Breast epithelium (tissue), 4 donors: ENCODE measurements around the gene NEDD4L. TPM values are rescaled to one million over a fixed set of nuclear protein-coding genes. Genes with fewer than 3 reads are reported as not detected.

Source experiments
- DNase-seq, 2 donors: peaks; one replicate each; pipeline ENCODE4 v3.0.0-alpha.2; 2019; ENCODE audit warnings: low spot score in 2 of 2
- H3K27ac ChIP-seq, 2 donors: fragments of 200-600 bp; sonication (generic) in 1 of 2; one replicate each; pipeline ENCODE4 v1.5.1; 2016 to 2019; ENCODE audit warnings: mild to moderate bottlenecking in 1 of 2
- H3K27me3 ChIP-seq, 2 donors: fragments of 200-600 bp; sonication (generic) in 1 of 2; one replicate each; pipeline versions ENCODE4 v1.5.1 to v1.6.0; 2017 to 2019; ENCODE audit warnings: control low read depth in 1 of 2, mild to moderate bottlenecking in 1 of 2
- H3K36me3 ChIP-seq: fragments of 200-600 bp; one replicate; pipeline ENCODE4 v1.5.1; 2019
- H3K4me1 ChIP-seq, 2 donors: fragments of 200-600 bp; sonication (generic); one replicate each; pipeline ENCODE4 v1.5.1; 2016 to 2019; ENCODE audit warnings: control low read depth in 1 of 2
- H3K4me3 ChIP-seq, 3 donors: fragments of 200-600 bp; sonication (generic); 1 replicate in 2 of 3; 2 replicates in 1 of 3; pipeline ENCODE4 v1.5.1; 2016 to 2019; ENCODE audit warnings: mild to moderate bottlenecking in 3 of 3, moderate library complexity in 2 of 3
- H3K9me3 ChIP-seq, 2 donors: fragments of 200-600 bp; sonication (generic) in 1 of 2; one replicate each; pipeline ENCODE4 v1.5.1; 2016 to 2019; ENCODE audit warnings: control low read depth in 1 of 2
- POLR2A ChIP-seq: fragments of 450-650 bp; IDR thresholded peaks from one replicate; pipeline ENCODE4 v1.6.1; 2016; ENCODE audit warnings: antibody characterized with exemption, mild to moderate bottlenecking, moderate library complexity
- POLR2AphosphoS5 ChIP-seq, 3 donors: sonication (generic); formaldehyde crosslinking; IDR thresholded peaks; one replicate each; pipeline ENCODE4 v1.6.1; 2017; ENCODE audit warnings: antibody characterized with exemption in 3 of 3
- intact Hi-C: fragments of 100-400 bp; cut with DNase I; formaldehyde crosslinking; loops from one replicate; pipeline ENCODE4 v1.15.1; 2023; ENCODE audit warnings: low total_unique reads
- total RNA-seq, 3 donors: library from RNA; depleted of rRNA; stranded (reverse); fragments of >200 nt; gene quantifications; one replicate each; pipeline ENCODE4 v1.1.0, GENCODE V29; 2016
- TF ChIP-seq, protein P1 (sequence below), 3 donors: fragments of 450-650 bp; IDR thresholded peaks; one replicate each; pipeline ENCODE4 v1.5.1; 2016 to 2017; ENCODE audit warnings: antibody characterized with exemption in 3 of 3, mild to moderate bottlenecking in 3 of 3, moderate library complexity in 3 of 3

NEDD4L gene
- total RNA-seq, 3 donors from 2014 or later = 26.2 to 162 (median 106) TPM

DNA sequence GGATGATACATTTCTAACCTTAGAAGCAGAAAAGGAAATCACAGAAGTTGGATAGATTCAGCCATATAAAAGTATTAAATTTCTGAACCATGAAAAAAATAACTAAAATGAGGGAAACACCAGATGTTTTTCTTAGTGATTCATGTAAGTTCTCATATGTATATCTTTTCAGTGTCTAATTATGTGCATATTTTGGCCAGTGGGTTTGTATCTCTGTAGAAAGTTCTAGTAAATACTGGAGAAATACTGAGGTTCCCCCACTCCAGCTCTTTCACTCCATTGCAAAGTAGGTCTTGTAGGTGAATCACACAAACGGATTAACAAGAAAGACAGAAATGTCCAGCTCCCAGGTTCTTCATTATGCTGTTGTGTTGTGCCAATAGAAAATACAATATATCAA is 222.3 kb downstream of the NEDD4L start:
- intact Hi-C loops = no loop called here
- TF ChIP-seq, protein P1, sequence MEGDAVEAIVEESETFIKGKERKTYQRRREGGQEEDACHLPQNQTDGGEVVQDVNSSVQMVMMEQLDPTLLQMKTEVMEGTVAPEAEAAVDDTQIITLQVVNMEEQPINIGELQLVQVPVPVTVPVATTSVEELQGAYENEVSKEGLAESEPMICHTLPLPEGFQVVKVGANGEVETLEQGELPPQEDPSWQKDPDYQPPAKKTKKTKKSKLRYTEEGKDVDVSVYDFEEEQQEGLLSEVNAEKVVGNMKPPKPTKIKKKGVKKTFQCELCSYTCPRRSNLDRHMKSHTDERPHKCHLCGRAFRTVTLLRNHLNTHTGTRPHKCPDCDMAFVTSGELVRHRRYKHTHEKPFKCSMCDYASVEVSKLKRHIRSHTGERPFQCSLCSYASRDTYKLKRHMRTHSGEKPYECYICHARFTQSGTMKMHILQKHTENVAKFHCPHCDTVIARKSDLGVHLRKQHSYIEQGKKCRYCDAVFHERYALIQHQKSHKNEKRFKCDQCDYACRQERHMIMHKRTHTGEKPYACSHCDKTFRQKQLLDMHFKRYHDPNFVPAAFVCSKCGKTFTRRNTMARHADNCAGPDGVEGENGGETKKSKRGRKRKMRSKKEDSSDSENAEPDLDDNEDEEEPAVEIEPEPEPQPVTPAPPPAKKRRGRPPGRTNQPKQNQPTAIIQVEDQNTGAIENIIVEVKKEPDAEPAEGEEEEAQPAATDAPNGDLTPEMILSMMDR (IDR thresholded peaks at IDR 0.05) = no peak
- TF ChIP-seq POLR2AphosphoS5 (IDR thresholded peaks at IDR 0.05) (no peak), POLR2A (no peak)
- DNase-seq = no peak
- Histone ChIP-seq H3K27me3 (no peaks in the 10 kb centered on the region), H3K27ac (no peak overlapping the region), H3K36me3 (no peaks in the 10 kb centered on the region), H3K4me3 (no peak overlapping the region), H3K4me1 (peaks cover 0 to 23% of the 10 kb centered on the region in 2 donors), H3K9me3 (no peaks in the 10 kb centered on the region)

DNA sequence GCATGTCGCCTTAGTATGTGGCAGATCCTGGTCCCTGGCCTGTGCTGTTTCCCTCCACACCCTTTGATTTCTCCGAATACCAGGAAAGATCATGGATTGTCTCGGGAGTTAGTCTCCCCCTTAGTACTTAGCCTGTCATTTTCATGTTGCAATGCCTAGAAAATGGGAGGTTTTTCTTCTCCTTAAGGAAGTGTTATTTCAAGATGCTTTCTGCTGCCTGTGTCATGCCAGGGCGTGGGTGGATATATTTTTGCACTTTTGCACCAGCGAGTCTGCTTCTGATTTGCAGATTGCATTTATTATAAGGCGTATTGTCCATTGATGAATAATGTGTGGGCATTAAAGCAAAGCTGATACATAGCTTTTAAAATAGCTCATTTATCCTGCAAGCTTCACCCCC is 223.5 kb downstream of the NEDD4L start:
- H3K36me3 ChIP-seq = no peaks in the 10 kb centered on the region
- intact Hi-C loops = no loop called here
- H3K9me3 ChIP-seq = no peaks in the 10 kb centered on the region
- no peaks in the 10 kb centered on the region for H3K27me3 ChIP-seq
- TF ChIP-seq, protein P1 (IDR thresholded peaks at IDR 0.05) = no peak
- TF ChIP-seq POLR2AphosphoS5 (IDR thresholded peaks at IDR 0.05) (no peak), POLR2A (no peak)
- H3K4me1 ChIP-seq = peaks cover 0 to 23% of the 10 kb centered on the region in 2 donors
- DNase-seq = no peak
- H3K27ac ChIP-seq = peak overlapping the region in 1 of 2 donors; percentile 88
- no peak overlapping the region for H3K4me3 ChIP-seq

DNA sequence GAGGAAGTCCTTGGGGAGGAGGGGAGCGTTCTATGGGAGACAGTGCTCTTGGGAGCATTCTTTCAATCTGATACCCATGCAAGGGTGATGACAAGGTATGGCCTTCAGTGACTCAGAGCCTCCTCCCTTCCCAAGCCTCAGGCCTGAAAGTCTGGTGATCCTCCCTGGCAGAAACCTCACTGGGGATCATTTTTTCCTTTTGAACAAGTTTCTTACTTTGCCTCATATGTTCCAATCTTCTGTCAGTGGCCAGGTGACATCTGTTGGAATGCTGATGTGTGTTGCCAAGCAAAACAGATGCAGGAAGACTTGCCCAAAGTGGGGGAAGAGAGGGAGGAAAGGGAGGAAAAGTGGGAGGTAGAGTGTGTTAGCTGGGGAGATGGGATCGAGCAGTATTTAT is 224.8 kb downstream of the NEDD4L start:
- peaks cover 0 to 23% of the 10 kb centered on the region in 2 donors for H3K4me1 ChIP-seq
- H3K27me3 ChIP-seq = no peaks in the 10 kb centered on the region
- H3K27ac ChIP-seq = peak overlapping the region; percentile 60 to 88
- peak in 1 of 2 donors; percentile 59 for DNase-seq
- TF ChIP-seq POLR2AphosphoS5 (IDR thresholded peaks at IDR 0.05) (no peak), POLR2A (no peak)
- TF ChIP-seq, protein P1 (IDR thresholded peaks at IDR 0.05) = no peak
- no peaks in the 10 kb centered on the region for H3K36me3 ChIP-seq
- intact Hi-C loops = no loop called here
- H3K9me3 ChIP-seq = no peaks in the 10 kb centered on the region
- no peak overlapping the region for H3K4me3 ChIP-seq

DNA sequence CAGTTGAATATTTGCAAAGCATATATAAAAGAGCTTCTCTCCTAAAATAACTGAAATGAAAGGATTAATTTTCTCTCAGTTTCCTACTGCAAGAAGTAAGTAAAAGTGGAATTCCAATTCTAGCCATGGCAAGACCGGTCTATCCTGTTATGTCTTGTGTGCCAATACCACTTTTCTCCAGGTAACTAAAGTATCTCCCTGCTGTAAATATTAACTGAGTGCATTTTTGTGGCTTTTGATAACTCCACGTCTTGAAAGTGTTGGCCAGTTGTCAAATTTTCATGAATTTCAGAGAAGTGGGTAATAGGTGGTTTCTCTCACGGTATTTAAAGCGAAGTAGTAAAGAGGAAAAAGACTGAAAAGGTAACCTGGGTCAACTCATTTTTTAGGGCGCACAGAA is 225.9 kb downstream of the NEDD4L start:
- peak overlapping the region; percentile 86 to 88 for H3K27ac ChIP-seq
- TF ChIP-seq, protein P1 (IDR thresholded peaks at IDR 0.05) = no peak
- TF ChIP-seq POLR2AphosphoS5 (IDR thresholded peaks at IDR 0.05) (peak in 1 of 3 donors; percentile 55), POLR2A (no peak)
- H3K27me3 ChIP-seq = no peaks in the 10 kb centered on the region
- intact Hi-C loops = no loop called here
- H3K4me1 ChIP-seq = peaks cover 0 to 21% of the 10 kb centered on the region in 2 donors
- no peaks in the 10 kb centered on the region for H3K36me3 ChIP-seq
- H3K4me3 ChIP-seq = no peak overlapping the region
- no peaks in the 10 kb centered on the region for H3K9me3 ChIP-seq
- DNase-seq = peak in 1 of 2 donors; percentile 49

DNA sequence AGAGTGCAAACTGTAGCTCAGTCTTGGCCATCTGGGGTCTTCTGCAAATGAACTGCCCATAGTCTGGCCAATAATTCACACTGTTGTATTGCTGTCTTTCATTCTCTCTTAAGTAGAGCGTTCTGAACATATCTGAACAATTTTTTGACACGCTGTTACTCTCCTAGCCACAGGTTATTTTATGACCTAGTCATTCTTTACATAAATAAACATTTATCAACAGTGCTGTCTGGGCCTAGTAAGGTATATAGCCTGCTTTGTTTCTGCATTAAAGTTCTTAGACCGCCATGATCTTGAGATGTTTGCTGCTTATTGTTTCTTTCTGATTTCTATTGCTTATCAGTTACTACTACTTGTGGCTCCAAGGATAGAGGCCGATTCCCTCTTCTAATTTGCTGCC is 226.4 kb downstream of the NEDD4L start:
- Histone ChIP-seq H3K4me1 (peaks cover 0 to 17% of the 10 kb centered on the region in 2 donors), H3K27me3 (no peaks in the 10 kb centered on the region), H3K9me3 (no peaks in the 10 kb centered on the region), H3K4me3 (no peak overlapping the region), H3K27ac (peak overlapping the region; percentile 86 to 88), H3K36me3 (no peaks in the 10 kb centered on the region)
- intact Hi-C loops = no loop called here
- DNase-seq = no peak
- TF ChIP-seq, protein P1 (IDR thresholded peaks at IDR 0.05) = no peak
- TF ChIP-seq POLR2A (no peak), POLR2AphosphoS5 (IDR thresholded peaks at IDR 0.05) (no peak)
